Upper lobe of left lung (tissue), 4 donors: ENCODE results near the gene METTL22.

Source experiments
- EP300 ChIP-seq, 4 donors: sonication (generic); formaldehyde crosslinking; IDR thresholded peaks; one replicate each; pipeline ENCODE4 v1.5.1; 2017; ENCODE audit warnings: antibody characterized with exemption in 4 of 4, control low read depth in 2 of 4
- POLR2A ChIP-seq, 4 donors: fragments of 450-650 bp; IDR thresholded peaks; one replicate each; pipeline ENCODE4 v1.5.1; 2016 to 2017; ENCODE audit warnings: antibody characterized with exemption in 4 of 4, mild to moderate bottlenecking in 2 of 4
- POLR2AphosphoS5 ChIP-seq, 2 donors: sonication (generic); formaldehyde crosslinking; IDR thresholded peaks; one replicate each; pipeline ENCODE4 v1.5.1; 2017; ENCODE audit warnings: antibody characterized with exemption in 2 of 2
- TF ChIP-seq, protein P1 (sequence below), 6 experiments: fragments of 450-650 bp in 4 of 6; fragments of 200-600 bp in 2 of 6; sonication (generic) in 2 of 6; IDR thresholded peaks; one replicate each; pipeline ENCODE4 v1.5.1; 2016 to 2019; ENCODE audit warnings: antibody characterized with exemption in 6 of 6

DNA sequence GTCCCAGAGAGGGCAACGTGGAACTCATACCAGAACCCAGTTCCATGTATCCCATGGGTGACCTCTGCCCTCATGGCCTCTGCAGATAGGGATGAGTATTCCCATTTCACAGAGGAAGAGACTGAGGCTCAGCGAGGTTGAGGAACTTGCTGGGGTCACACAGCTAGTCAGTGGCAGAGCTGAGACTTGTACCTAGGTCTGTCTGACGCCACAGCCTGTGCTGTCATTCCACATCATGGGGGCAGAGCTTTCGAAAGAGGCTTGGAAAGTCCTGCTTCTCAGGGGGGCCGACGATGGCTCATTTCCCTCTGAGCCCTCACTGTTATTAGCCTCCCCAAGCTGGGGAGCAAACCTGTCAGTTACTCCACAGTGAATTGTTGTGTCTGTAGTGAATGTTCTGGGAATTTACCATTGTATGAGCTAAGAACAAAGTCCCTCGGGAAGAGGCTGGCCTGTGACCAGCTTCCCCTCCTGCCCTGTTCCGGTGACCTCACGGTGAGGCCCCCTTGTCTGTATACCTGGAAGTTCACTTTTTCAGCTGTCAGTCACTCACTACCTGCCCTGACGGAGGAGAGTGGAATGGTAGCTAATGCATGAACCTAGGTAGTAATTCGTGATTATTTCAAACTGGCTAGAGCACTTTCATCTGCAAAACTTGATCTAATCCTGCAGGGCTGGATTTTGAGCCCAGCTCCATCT lies 8.9 kb downstream of the METTL22 start:
- TF ChIP-seq, protein P1, sequence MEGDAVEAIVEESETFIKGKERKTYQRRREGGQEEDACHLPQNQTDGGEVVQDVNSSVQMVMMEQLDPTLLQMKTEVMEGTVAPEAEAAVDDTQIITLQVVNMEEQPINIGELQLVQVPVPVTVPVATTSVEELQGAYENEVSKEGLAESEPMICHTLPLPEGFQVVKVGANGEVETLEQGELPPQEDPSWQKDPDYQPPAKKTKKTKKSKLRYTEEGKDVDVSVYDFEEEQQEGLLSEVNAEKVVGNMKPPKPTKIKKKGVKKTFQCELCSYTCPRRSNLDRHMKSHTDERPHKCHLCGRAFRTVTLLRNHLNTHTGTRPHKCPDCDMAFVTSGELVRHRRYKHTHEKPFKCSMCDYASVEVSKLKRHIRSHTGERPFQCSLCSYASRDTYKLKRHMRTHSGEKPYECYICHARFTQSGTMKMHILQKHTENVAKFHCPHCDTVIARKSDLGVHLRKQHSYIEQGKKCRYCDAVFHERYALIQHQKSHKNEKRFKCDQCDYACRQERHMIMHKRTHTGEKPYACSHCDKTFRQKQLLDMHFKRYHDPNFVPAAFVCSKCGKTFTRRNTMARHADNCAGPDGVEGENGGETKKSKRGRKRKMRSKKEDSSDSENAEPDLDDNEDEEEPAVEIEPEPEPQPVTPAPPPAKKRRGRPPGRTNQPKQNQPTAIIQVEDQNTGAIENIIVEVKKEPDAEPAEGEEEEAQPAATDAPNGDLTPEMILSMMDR (IDR thresholded peaks at IDR 0.05), result no peak
- TF ChIP-seq EP300 (IDR thresholded peaks at IDR 0.05), result no peak
- no peak for TF ChIP-seq POLR2A (IDR thresholded peaks at IDR 0.05)
- no peak for TF ChIP-seq POLR2AphosphoS5 (IDR thresholded peaks at IDR 0.05)
